Liver (tissue), 9 donors: ENCODE measurements around the gene PON1. TPM values are rescaled to one million over a fixed set of nuclear protein-coding genes. Genes with fewer than 3 reads are reported as not detected.

Experiments
- DNase-seq: peaks from one replicate; pipeline ENCODE4 v3.0.0-alpha.2; 2017; ENCODE audit warnings: low spot score
- H3K27ac ChIP-seq, 2 donors: one replicate each; pipeline ENCODE4 v1.7.0; 2013; ENCODE audit warnings: inconsistent platforms in 2 of 2, low read length in 2 of 2, control low read depth in 1 of 2, low read depth in 1 of 2, mild to moderate bottlenecking in 1 of 2
- H3K27me3 ChIP-seq, 4 donors: one replicate each; pipeline versions ENCODE4 v1.6.1 to v1.7.0; 2013; ENCODE audit warnings: low read length in 3 of 4, inconsistent platforms in 1 of 4, mild to moderate bottlenecking in 1 of 4, moderate library complexity in 1 of 4; ENCODE audit not compliant: control insufficient read depth in 4 of 4, insufficient read depth in 4 of 4
- H3K36me3 ChIP-seq, 4 donors: one replicate each; pipeline versions ENCODE4 v1.6.1 to v1.7.0; 2013; ENCODE audit warnings: low read length in 3 of 4, mild to moderate bottlenecking in 3 of 4, low read depth in 1 of 4, moderate library complexity in 1 of 4; ENCODE audit not compliant: control insufficient read depth in 4 of 4, insufficient read depth in 3 of 4
- H3K4me1 ChIP-seq, 4 donors: one replicate each; pipeline versions ENCODE4 v1.6.1 to v1.7.0; 2013; ENCODE audit warnings: low read length in 3 of 4, mild to moderate bottlenecking in 3 of 4, moderate library complexity in 1 of 4; ENCODE audit not compliant: control insufficient read depth in 4 of 4, insufficient read depth in 4 of 4
- H3K4me3 ChIP-seq, 3 donors: one replicate each; pipeline versions ENCODE4 v1.6.1 to v1.7.0; 2013; ENCODE audit warnings: low read length in 3 of 3, control low read depth in 1 of 3, low read depth in 1 of 3, mild to moderate bottlenecking in 1 of 3
- H3K9ac ChIP-seq, 2 donors: one replicate each; pipeline ENCODE4 v1.7.0; 2013; ENCODE audit warnings: low read length in 2 of 2, mild to moderate bottlenecking in 2 of 2, moderate library complexity in 2 of 2, control low read depth in 1 of 2, low read depth in 1 of 2
- H3K9me3 ChIP-seq, 4 donors: one replicate each; pipeline versions ENCODE4 v1.6.1 to v1.7.0; 2013; ENCODE audit warnings: low read length in 3 of 4; ENCODE audit not compliant: control insufficient read depth in 4 of 4
- ATF3 ChIP-seq: IDR thresholded peaks from 2 replicates; pipeline ENCODE4 v1.6.1; 2016; ENCODE audit warnings: antibody characterized with exemption
- CTCF ChIP-seq: fragments of 150-350 bp; IDR thresholded peaks from 2 replicates; pipeline ENCODE4 v1.5.1; 2017; ENCODE audit warnings: improper control_type of control experiment, low read depth, low read length; ENCODE audit not compliant: missing input control
- EGR1 ChIP-seq, 2 donors: IDR thresholded peaks; 2 replicates each; pipeline ENCODE4 v1.6.1; 2016 to 2018; ENCODE audit warnings: antibody characterized with exemption in 2 of 2, low read depth in 2 of 2
- FOXA1 ChIP-seq: IDR thresholded peaks from 2 replicates; pipeline ENCODE4 v1.6.1; 2016; ENCODE audit warnings: antibody characterized with exemption
- FOXA2 ChIP-seq: IDR thresholded peaks from 2 replicates; pipeline ENCODE4 v1.6.1; 2016; ENCODE audit warnings: antibody characterized with exemption
- GABPA ChIP-seq, 2 donors: IDR thresholded peaks in 1 of 2; conservative IDR thresholded peaks in 1 of 2; 2 replicates each; pipeline ENCODE4 v1.6.1; 2016; ENCODE audit warnings: antibody characterized with exemption in 2 of 2, mild to moderate bottlenecking in 1 of 2, moderate library complexity in 1 of 2
- HNF4A ChIP-seq, 2 donors: conservative IDR thresholded peaks; 2 replicates each; pipeline ENCODE4 v1.6.1; 2016; ENCODE audit warnings: antibody characterized with exemption in 2 of 2, mild to moderate bottlenecking in 2 of 2
- HNF4G ChIP-seq: IDR thresholded peaks from 2 replicates; pipeline ENCODE4 v1.6.1; 2016; ENCODE audit warnings: antibody characterized with exemption
- JUND ChIP-seq, 2 donors: IDR thresholded peaks; 2 replicates each; pipeline ENCODE4 v1.6.1; 2016; ENCODE audit warnings: antibody characterized with exemption in 2 of 2
- MAX ChIP-seq: IDR thresholded peaks from 2 replicates; pipeline ENCODE4 v1.6.1; 2016; ENCODE audit warnings: antibody characterized with exemption
- NR2F2 ChIP-seq: IDR thresholded peaks from 2 replicates; pipeline ENCODE4 v1.6.1; 2016; ENCODE audit warnings: antibody characterized with exemption
- RAD21 ChIP-seq, 2 donors: IDR thresholded peaks; 2 replicates each; pipeline ENCODE4 v1.6.1; 2016; ENCODE audit warnings: antibody characterized with exemption in 2 of 2, mild to moderate bottlenecking in 2 of 2
- REST ChIP-seq: IDR thresholded peaks from 2 replicates; pipeline ENCODE4 v1.6.1; 2016; ENCODE audit warnings: antibody characterized with exemption, mild to moderate bottlenecking
- RXRA ChIP-seq, 2 donors: IDR thresholded peaks; 2 replicates each; pipeline ENCODE4 v1.6.1; 2017 to 2018; ENCODE audit warnings: antibody characterized with exemption in 2 of 2, mild to moderate bottlenecking in 1 of 2
- SP1 ChIP-seq: IDR thresholded peaks from 2 replicates; pipeline ENCODE4 v1.6.1; 2018; ENCODE audit warnings: antibody characterized with exemption, mild to moderate bottlenecking
- TAF1 ChIP-seq: conservative IDR thresholded peaks from 2 replicates; pipeline ENCODE4 v1.6.1; 2016; ENCODE audit warnings: antibody characterized with exemption, mild to moderate bottlenecking
- YY1 ChIP-seq: IDR thresholded peaks from 2 replicates; pipeline ENCODE4 v1.6.1; 2016; ENCODE audit warnings: antibody characterized with exemption, mild to moderate bottlenecking
- ZBTB33 ChIP-seq: IDR thresholded peaks from 2 replicates; pipeline ENCODE4 v1.6.1; 2016; ENCODE audit warnings: antibody characterized with exemption
- WGBS: extraction: QIAGEN DNeasy Blood & Tissue Kit; methylation state at CpG from one replicate; pipeline ENCODE4 v1.1.7; 2013; 5-methylcytosine and 5-hydroxymethylcytosine counted together
- polyA plus RNA-seq, 2 donors: library from polyadenylated mRNA; stranded (reverse) in 1 of 2; unstranded in 1 of 2; fragments of 200-250 nt in 1 of 2; fragments of >200 nt in 1 of 2; fragmentation: Nextera tagmentation in 1 of 2; extraction: Ambion mirVana in 1 of 2; gene quantifications; one replicate each; pipeline versions ENCODE4 v1.2.1 to v1.2.3, GENCODE V29; 2013 to 2015
- total RNA-seq, 2 donors: library from RNA; depleted of rRNA; stranded (reverse); fragments of >200 nt; gene quantifications; one replicate each; pipeline ENCODE4 v1.2.3, GENCODE V29; 2014
- donor health status: healthy.
- donor health status: healthy.
- donor health status: healthy.
- donor health status: healthy.
- donor health status: healthy.

The PON1 gene
- total and polyA plus RNA-seq, 4 donors = 54.8 to 1,101 (median 207) TPM

GRCh38 chr7:95265634-95266033 is 58.7 kb downstream of the PON1 start:
- no peak overlapping the region for H3K27ac ChIP-seq
- H3K27me3 ChIP-seq = no peaks in the 10 kb centered on the region
- TF ChIP-seq CTCF (no peak), RAD21 (IDR thresholded peaks at IDR 0.05) (no peak), SP1 (no peak), GABPA (IDR thresholded peaks at IDR 0.05 in 1 of 2, conservative IDR thresholded peaks at IDR 0.05 in 1 of 2) (no peak), MAX (no peak), EGR1 (IDR thresholded peaks at IDR 0.05; ENCODE audit: low read depth in 2 of 2) (no peak), FOXA1 (no peak), REST (no peak), ATF3 (no peak), RXRA (IDR thresholded peaks at IDR 0.05) (no peak), FOXA2 (no peak), YY1 (no peak), NR2F2 (no peak), HNF4A (conservative IDR thresholded peaks at IDR 0.05) (no peak), HNF4G (no peak), ZBTB33 (no peak), TAF1 (no peak), JUND (IDR thresholded peaks at IDR 0.05) (no peak)
- H3K9me3 ChIP-seq = no peaks in the 10 kb centered on the region
- no peaks in the 10 kb centered on the region for H3K36me3 ChIP-seq
- 98% methylated on average over 2 of the region's 2 CpGs for WGBS
- H3K9ac ChIP-seq = no peak overlapping the region
- H3K4me1 ChIP-seq = no peaks in the 10 kb centered on the region
- H3K4me3 ChIP-seq = no peak overlapping the region
- no peak for DNase-seq
